GM12865 (cell line): ENCODE data around the gene SGO2.

ENCODE experiments used
- DNase-seq: peaks from one replicate; pipeline ENCODE4 v3.0.0; 2010; ENCODE audit warnings: low read depth
- H3K4me3 ChIP-seq: 2 replicates; pipeline ENCODE4 v1.5.1; 2011; ENCODE audit warnings: mild to moderate bottlenecking, low read depth, low read length, control low read depth
- TF ChIP-seq, protein P1 (sequence below): IDR thresholded peaks from 2 replicates; pipeline ENCODE4 v1.5.1; 2011; ENCODE audit warnings: low read length, control low read depth, low read depth, inconsistent platforms; ENCODE audit not compliant: insufficient read depth; ENCODE audit errors: missing control alignments

The SGO2 gene

GRCh38 chr2:200498402-200499162, 27.4 kb upstream of the SGO2 start:
- no peak overlapping the region for H3K4me3 ChIP-seq
- no peak for DNase-seq
- TF ChIP-seq, protein P1, sequence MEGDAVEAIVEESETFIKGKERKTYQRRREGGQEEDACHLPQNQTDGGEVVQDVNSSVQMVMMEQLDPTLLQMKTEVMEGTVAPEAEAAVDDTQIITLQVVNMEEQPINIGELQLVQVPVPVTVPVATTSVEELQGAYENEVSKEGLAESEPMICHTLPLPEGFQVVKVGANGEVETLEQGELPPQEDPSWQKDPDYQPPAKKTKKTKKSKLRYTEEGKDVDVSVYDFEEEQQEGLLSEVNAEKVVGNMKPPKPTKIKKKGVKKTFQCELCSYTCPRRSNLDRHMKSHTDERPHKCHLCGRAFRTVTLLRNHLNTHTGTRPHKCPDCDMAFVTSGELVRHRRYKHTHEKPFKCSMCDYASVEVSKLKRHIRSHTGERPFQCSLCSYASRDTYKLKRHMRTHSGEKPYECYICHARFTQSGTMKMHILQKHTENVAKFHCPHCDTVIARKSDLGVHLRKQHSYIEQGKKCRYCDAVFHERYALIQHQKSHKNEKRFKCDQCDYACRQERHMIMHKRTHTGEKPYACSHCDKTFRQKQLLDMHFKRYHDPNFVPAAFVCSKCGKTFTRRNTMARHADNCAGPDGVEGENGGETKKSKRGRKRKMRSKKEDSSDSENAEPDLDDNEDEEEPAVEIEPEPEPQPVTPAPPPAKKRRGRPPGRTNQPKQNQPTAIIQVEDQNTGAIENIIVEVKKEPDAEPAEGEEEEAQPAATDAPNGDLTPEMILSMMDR: no peak

- no peak for DNase-seq
- TF ChIP-seq, protein P1: no peak
- no peak overlapping the region for H3K4me3 ChIP-seq
These were observed 23.8 kb upstream of the SGO2 start for GRCh38 chr2:200502196-200502595.

- DNase-seq: no peak
- TF ChIP-seq, protein P1: no peak
- no peak overlapping the region for H3K4me3 ChIP-seq
These were observed 19.3 kb upstream of the SGO2 start for GRCh38 chr2:200506679-200507078.

DNA sequence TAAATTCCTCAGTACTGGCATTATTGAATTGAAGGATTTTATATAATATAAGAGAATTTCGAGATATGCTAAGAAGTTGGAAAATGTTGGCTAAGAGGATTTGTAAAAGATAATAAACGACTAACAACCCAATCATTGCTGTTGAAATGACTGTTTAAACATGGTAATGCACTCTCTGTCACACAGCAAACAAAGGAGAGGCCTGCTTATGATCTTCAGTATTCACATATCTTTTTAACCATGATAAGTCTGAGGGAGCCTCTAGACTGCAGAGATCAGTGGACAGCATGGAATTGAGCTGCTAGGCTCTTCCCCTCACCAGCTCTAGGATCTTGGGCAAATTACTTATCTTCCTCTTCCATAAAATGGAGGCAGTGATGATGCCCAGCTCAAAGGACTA, 18.8 kb upstream of the SGO2 start:
- no peak overlapping the region for H3K4me3 ChIP-seq
- no peak for DNase-seq
- TF ChIP-seq, protein P1: no peak

DNA sequence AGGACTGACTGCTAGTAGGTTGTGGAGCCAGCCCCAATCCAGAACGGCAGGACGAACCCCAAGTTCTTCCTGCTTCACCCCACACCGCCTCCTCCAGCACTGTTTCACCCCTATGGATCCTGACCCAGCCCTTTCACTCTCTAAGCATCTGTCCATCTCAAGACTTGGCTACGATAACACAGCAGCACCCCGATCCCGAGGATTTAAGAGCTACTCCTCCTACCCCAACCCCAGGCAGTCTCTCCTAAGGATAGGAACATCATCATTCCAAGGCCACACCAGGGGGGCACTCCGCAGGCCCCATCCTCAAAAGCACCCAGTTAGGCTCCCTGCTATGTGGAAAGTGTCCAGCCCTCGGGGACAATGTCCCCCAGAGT, 16.8 kb upstream of the SGO2 start:
- peak; percentile 12 for DNase-seq
- TF ChIP-seq, protein P1: no peak
- H3K4me3 ChIP-seq: peak overlapping the region; percentile 64

DNA sequence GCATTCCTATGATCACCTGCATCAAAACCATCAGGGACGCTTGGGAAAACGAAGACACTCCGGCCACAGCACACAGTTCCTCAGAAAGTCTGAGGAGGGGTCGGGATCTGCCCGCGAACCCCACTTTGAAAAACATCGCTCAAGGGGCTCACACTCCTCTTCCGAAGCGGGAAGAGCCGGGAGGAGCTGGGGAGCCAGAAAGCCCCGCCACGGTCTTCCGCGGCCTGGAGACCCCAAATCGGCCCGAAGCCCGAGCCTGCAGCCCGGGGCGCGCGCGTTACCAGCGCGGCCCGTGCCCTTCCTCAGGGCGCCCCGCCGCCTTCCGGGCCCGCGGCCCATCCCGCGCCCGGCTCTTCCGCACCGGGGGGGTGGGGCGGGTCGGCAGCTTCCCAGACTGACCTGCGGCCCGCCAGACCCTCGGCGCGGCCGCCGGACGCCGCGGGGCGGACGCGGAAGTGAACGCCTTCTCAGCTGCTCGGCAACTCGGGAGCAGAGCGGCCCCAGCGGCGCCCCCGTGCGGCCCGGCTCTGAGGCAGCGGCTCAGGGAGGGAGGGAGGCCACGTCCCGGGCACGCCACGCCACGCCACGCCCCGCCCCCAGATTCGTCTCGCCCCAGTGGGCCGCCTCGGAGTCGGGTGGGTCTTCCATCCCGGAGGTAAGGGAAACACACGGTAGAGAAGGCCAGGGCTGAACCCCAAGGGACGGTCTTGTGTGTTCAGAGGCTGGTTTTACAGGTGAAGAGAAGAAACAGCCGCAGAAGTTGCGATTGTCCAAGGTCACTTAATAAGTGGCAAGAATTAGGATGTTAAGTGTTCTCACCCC, 16.2 kb upstream of the SGO2 start, which contains the start of gene KCTD18:
Gene KCTD18 (minus strand): TSS at position 457 of the 822 bp plus-strand sequence. CDS start 3,052 bp downstream, outside the sequence.
- TF ChIP-seq, protein P1: peak; percentile 90
- H3K4me3 ChIP-seq: peak within 1 kb of the TSS; percentile 83
- peak; percentile 96 for DNase-seq
